Neuronal stem cell (in vitro differentiated cells): ENCODE measurements around the gene CAPRIN2. TPM values are rescaled to one million over a fixed set of nuclear protein-coding genes. Genes with fewer than 3 reads are reported as not detected.
A peak's percentile ranks its signal among the peaks of the same experiment; 100 is the strongest.

Experiments used
- DNase-seq: peaks from one replicate; pipeline ENCODE4 v3.0.0-alpha.2; 2013; ENCODE audit warnings: low spot score
- H2AFZ ChIP-seq: one replicate; pipeline ENCODE4 v1.6.1; 2013; ENCODE audit warnings: mild to moderate bottlenecking, low read length, inconsistent platforms
- H2AK5ac ChIP-seq: 2 replicates; pipeline ENCODE4 v1.6.1; 2013; ENCODE audit warnings: low read depth, mild to moderate bottlenecking, inconsistent platforms, low read length, moderate library complexity, mixed read lengths
- H2BK120ac ChIP-seq: 2 replicates; pipeline ENCODE4 v1.6.1; 2013; ENCODE audit warnings: low read depth, mild to moderate bottlenecking, inconsistent platforms, low read length, moderate library complexity, mixed read lengths
- H2BK12ac ChIP-seq: one replicate; pipeline ENCODE4 v1.6.1; 2013; ENCODE audit warnings: low read length, inconsistent platforms
- H2BK15ac ChIP-seq: 2 replicates; pipeline ENCODE4 v1.6.1; 2013; ENCODE audit warnings: mild to moderate bottlenecking, low read length, inconsistent platforms, mixed read lengths
- H2BK5ac ChIP-seq: one replicate; pipeline ENCODE4 v1.6.1; 2013; ENCODE audit warnings: inconsistent platforms, mild to moderate bottlenecking, low read length, moderate library complexity
- H3K14ac ChIP-seq: one replicate; pipeline ENCODE4 v1.6.1; 2013; ENCODE audit warnings: low read length, inconsistent platforms
- H3K18ac ChIP-seq: 2 replicates; pipeline ENCODE4 v1.6.1; 2013; ENCODE audit warnings: low read length, inconsistent platforms
- H3K23ac ChIP-seq: 2 replicates; pipeline ENCODE4 v1.6.1; 2013; ENCODE audit warnings: low read depth, mild to moderate bottlenecking, mixed read lengths, low read length, inconsistent platforms; ENCODE audit not compliant: poor library complexity
- H3K27ac ChIP-seq: replicated peaks from 3 replicates; pipeline ENCODE4 v1.5.1; 2013; ENCODE audit warnings: low read length, inconsistent platforms
- H3K27me3 ChIP-seq, 3 experiments: 2 replicates each; pipeline ENCODE4 v1.6.1; 2013; ENCODE audit warnings: low read length in 3 of 3, mild to moderate bottlenecking in 2 of 3, inconsistent platforms in 1 of 3, low read depth in 1 of 3, mixed read lengths in 1 of 3, moderate library complexity in 1 of 3; ENCODE audit not compliant: control insufficient read depth in 3 of 3, insufficient read depth in 3 of 3
- H3K36me3 ChIP-seq, 2 donors: replicated peaks in 1 of 2; 2 replicates each; pipeline ENCODE4 v1.6.1; 2013; ENCODE audit warnings: low read length in 2 of 2; ENCODE audit not compliant: control insufficient read depth in 2 of 2, insufficient read depth in 2 of 2
- H3K4ac ChIP-seq: 2 replicates; pipeline ENCODE4 v1.6.1; 2013; ENCODE audit warnings: inconsistent platforms, mild to moderate bottlenecking, low read length, moderate library complexity
- H3K4me1 ChIP-seq, 2 donors: 1 replicate in 1 of 2; 2 replicates in 1 of 2; pipeline ENCODE4 v1.6.1; 2013; ENCODE audit warnings: low read length in 2 of 2, low read depth in 1 of 2; ENCODE audit not compliant: control insufficient read depth in 2 of 2, insufficient read depth in 1 of 2
- H3K4me2 ChIP-seq: one replicate; pipeline ENCODE4 v1.6.1; 2013; ENCODE audit warnings: mild to moderate bottlenecking, low read length, inconsistent platforms; ENCODE audit not compliant: insufficient read depth, poor library complexity, severe bottlenecking
- H3K4me3 ChIP-seq, 2 donors: 2 replicates each; pipeline ENCODE4 v1.5.1; 2013; ENCODE audit warnings: low read length in 2 of 2, mild to moderate bottlenecking in 2 of 2, inconsistent platforms in 1 of 2, moderate library complexity in 1 of 2
- H3K79me1 ChIP-seq: one replicate; pipeline ENCODE4 v1.6.1; 2013; ENCODE audit warnings: low read depth, mild to moderate bottlenecking, inconsistent platforms, low read length, moderate library complexity
- H3K9ac ChIP-seq: one replicate; pipeline ENCODE4 v1.6.1; 2013; ENCODE audit warnings: mild to moderate bottlenecking, low read depth, low read length, inconsistent platforms; ENCODE audit not compliant: poor library complexity
- H3K9me3 ChIP-seq, 2 donors: replicated peaks in 1 of 2; 2 replicates each; pipeline versions ENCODE3 to v1.6.1; 2013; ENCODE audit warnings: low read length in 2 of 2, mild to moderate bottlenecking in 2 of 2, inconsistent platforms in 1 of 2, low read depth in 1 of 2, mixed read lengths in 1 of 2, moderate library complexity in 1 of 2; ENCODE audit not compliant: control insufficient read depth in 2 of 2, insufficient read depth in 1 of 2
- H4K8ac ChIP-seq: one replicate; pipeline ENCODE4 v1.6.1; 2013; ENCODE audit warnings: low read depth, mild to moderate bottlenecking, inconsistent platforms, low read length, moderate library complexity
- H4K91ac ChIP-seq: one replicate; pipeline ENCODE4 v1.6.1; 2013; ENCODE audit warnings: low read length, low read depth, mild to moderate bottlenecking, inconsistent platforms; ENCODE audit not compliant: poor library complexity
- WGBS, 2 donors: extraction: QIAGEN DNeasy Blood & Tissue Kit; methylation state at CpG; one replicate each; pipeline ENCODE4 v1.1.7; 2013; ENCODE audit warnings: missing lambda C conversion rate in 2 of 2, mixed read lengths in 1 of 2; ENCODE audit not compliant: insufficient read length in 2 of 2, insufficient replicate concordance in 1 of 2; ENCODE audit errors: extremely low coverage in 2 of 2; 5-methylcytosine and 5-hydroxymethylcytosine counted together
- polyA plus RNA-seq, 2 experiments: library from polyadenylated mRNA; stranded (reverse); fragments of 200-250 nt; gene quantifications; one replicate each; pipeline ENCODE4 v1.2.3, GENCODE V29; 2013

Gene CAPRIN2, protein sequence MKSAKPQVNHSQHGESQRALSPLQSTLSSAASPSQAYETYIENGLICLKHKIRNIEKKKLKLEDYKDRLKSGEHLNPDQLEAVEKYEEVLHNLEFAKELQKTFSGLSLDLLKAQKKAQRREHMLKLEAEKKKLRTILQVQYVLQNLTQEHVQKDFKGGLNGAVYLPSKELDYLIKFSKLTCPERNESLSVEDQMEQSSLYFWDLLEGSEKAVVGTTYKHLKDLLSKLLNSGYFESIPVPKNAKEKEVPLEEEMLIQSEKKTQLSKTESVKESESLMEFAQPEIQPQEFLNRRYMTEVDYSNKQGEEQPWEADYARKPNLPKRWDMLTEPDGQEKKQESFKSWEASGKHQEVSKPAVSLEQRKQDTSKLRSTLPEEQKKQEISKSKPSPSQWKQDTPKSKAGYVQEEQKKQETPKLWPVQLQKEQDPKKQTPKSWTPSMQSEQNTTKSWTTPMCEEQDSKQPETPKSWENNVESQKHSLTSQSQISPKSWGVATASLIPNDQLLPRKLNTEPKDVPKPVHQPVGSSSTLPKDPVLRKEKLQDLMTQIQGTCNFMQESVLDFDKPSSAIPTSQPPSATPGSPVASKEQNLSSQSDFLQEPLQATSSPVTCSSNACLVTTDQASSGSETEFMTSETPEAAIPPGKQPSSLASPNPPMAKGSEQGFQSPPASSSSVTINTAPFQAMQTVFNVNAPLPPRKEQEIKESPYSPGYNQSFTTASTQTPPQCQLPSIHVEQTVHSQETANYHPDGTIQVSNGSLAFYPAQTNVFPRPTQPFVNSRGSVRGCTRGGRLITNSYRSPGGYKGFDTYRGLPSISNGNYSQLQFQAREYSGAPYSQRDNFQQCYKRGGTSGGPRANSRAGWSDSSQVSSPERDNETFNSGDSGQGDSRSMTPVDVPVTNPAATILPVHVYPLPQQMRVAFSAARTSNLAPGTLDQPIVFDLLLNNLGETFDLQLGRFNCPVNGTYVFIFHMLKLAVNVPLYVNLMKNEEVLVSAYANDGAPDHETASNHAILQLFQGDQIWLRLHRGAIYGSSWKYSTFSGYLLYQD
- 33.9 TPM for polyA plus RNA-seq (2013, experiment 1 of 2)
- 33.2 TPM for polyA plus RNA-seq (2013, experiment 2 of 2)

DNA sequence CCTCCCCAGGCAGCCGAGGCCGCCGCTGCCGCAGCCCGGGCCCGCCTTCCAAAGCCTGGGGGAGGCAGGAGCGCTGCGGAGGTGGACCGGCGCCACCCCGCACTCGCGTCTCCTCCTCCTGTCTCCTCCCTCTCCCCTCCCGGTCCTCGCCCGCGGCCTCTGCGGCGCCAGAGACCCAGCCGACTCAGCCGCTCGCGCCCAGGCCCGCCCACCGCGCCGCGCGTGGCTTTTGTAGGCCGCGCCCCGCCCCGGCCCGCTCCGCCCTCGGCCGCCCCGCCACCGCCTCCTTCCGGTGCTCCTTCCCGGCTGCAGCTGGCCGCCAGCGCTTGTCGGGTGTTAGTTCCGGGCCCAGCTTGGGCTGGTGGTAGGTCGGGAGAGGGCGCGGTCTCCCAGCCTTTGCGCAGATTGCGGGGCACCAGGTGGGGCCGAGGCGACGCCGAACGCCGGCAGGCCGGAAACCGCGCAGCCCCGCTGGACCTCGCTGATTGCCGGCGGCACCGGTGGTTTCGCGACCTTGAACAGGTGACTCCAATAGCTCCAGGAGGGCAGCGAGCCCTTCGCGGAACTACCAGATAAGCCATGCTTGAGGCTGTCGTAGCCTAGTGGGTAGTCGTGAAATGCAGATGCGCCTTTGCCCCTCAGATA lies at the start of gene CAPRIN2:
Gene CAPRIN2 (minus strand): TSS at position 202 of the 645 bp plus-strand sequence. CDS start 1,431 bp downstream, outside the sequence.
- Histone ChIP-seq H3K9me3 (no peaks in the 10 kb centered on the region), H3K18ac (peak within 1 kb of the TSS; percentile 96), H3K4me2 (peak within 1 kb of the TSS; percentile 64), H3K36me3 (peaks cover 0 to 12% of the 10 kb centered on the region in 2 donors), H2BK120ac (no peak within 1 kb of the TSS), H3K27ac (peak within 1 kb of the TSS; percentile 81), H3K14ac (peak within 1 kb of the TSS; percentile 2), H3K4me3 (peak within 1 kb of the TSS; percentile 73 to 95), H3K23ac (peak within 1 kb of the TSS; percentile 92), H2AFZ (peak within 1 kb of the TSS; percentile 100), H4K8ac (no peak within 1 kb of the TSS), H3K4ac (no peak within 1 kb of the TSS), H4K91ac (no peak within 1 kb of the TSS), H3K9ac (peak within 1 kb of the TSS; percentile 97), H2BK5ac (peak within 1 kb of the TSS; percentile 43), H2AK5ac (no peak within 1 kb of the TSS), H2BK15ac (no peak within 1 kb of the TSS), H3K27me3 (no peaks in the 10 kb centered on the region), H3K79me1 (no peaks in the 10 kb centered on the region), H2BK12ac (no peak within 1 kb of the TSS), H3K4me1 (peaks cover 5 to 6% of the 10 kb centered on the region in 2 donors)
- peak; percentile 94 for DNase-seq
- WGBS, 2 donors = no CpG with 5 or more reads among the region's 72 CpGs

DNA sequence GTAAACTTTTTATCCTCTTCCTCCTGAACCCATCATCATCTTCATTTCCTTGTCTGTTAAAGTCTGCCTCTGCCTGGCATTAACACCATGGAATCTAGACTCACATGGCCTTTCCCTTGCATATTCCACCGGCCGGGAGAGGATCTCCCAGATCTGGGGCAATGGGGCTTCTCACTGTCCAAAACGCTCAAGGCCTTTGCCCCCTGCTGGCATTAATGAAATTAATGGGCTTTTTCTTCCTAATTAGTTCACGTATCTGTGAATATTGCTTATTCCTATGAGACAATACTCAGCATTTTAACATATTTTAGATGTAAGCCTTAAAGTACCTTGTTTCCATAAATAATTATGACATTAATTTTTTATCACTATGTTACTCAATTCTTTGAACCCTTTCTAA lies 42.9 kb upstream of the CAPRIN2 start:
- H2BK15ac ChIP-seq = no peak overlapping the region
- H2AFZ ChIP-seq = no peak overlapping the region
- no peak overlapping the region for H2BK120ac ChIP-seq
- peaks cover 0 to 28% (median 8%) of the 10 kb centered on the region in 3 experiments for H3K27me3 ChIP-seq
- no peak for DNase-seq
- H3K4me2 ChIP-seq = no peak overlapping the region
- H2BK5ac ChIP-seq = no peak overlapping the region
- peaks cover 6 to 15% of the 10 kb centered on the region in 2 donors for H3K4me1 ChIP-seq
- no peak overlapping the region for H3K4me3 ChIP-seq
- no peak overlapping the region for H2AK5ac ChIP-seq
- no peak overlapping the region for H3K9ac ChIP-seq
- no peak overlapping the region for H4K91ac ChIP-seq
- peaks cover 0 to 2% of the 10 kb centered on the region in 2 donors for H3K9me3 ChIP-seq
- no peaks in the 10 kb centered on the region for H3K79me1 ChIP-seq
- no peak overlapping the region for H3K27ac ChIP-seq
- H3K23ac ChIP-seq = no peak overlapping the region
- no CpG with 5 or more reads among the region's 4 CpGs for WGBS, 2 donors
- H4K8ac ChIP-seq = no peak overlapping the region
- H3K36me3 ChIP-seq = no peaks in the 10 kb centered on the region
- H3K14ac ChIP-seq = no peak overlapping the region
- H3K4ac ChIP-seq = no peak overlapping the region
- no peak overlapping the region for H3K18ac ChIP-seq
- H2BK12ac ChIP-seq = no peak overlapping the region

DNA sequence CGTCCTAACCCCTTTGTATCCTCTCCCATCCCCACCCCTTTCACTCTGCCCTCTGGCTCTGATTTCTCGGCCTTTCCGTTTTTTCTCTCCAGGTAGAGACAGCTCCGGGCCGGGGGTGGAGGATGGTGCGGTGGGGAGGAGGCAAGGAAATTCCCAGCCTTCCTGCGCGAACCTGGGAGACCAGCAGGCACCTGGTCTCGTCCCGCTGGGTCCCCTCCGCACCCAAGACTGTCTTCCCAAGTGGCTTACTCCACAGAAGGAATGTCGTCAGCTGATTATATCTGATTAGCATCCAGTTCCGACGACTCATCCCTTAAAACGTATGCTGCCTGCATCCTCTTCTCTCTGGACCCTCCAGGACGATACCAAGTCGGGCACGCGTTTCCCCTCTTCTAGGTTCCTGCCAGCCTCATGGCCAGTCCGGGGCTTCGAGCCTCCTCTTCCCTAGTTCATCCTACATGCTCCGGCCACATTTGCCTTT lies 42.2 kb upstream of the CAPRIN2 start:
- WGBS, 2 donors = no CpG with 5 or more reads among the region's 22 CpGs
- peak overlapping the region; percentile 29 for H2AK5ac ChIP-seq
- H2BK120ac ChIP-seq = no peak overlapping the region
- H2BK5ac ChIP-seq = no peak overlapping the region
- H4K91ac ChIP-seq = no peak overlapping the region
- peaks cover 6 to 15% of the 10 kb centered on the region in 2 donors for H3K4me1 ChIP-seq
- H3K23ac ChIP-seq = peak overlapping the region; percentile 47
- no peaks in the 10 kb centered on the region for H3K79me1 ChIP-seq
- no peaks in the 10 kb centered on the region for H3K36me3 ChIP-seq
- H3K9me3 ChIP-seq = peaks cover 0 to 2% of the 10 kb centered on the region in 2 donors
- H3K4me3 ChIP-seq = peak overlapping the region in 1 of 2 donors; percentile 74
- DNase-seq = no peak
- H2AFZ ChIP-seq = peak overlapping the region; percentile 93
- H3K27ac ChIP-seq = no peak overlapping the region
- peak overlapping the region; percentile 100 for H3K4me2 ChIP-seq
- H3K14ac ChIP-seq = no peak overlapping the region
- no peak overlapping the region for H2BK15ac ChIP-seq
- H3K4ac ChIP-seq = peak overlapping the region; percentile 17
- no peak overlapping the region for H2BK12ac ChIP-seq
- H4K8ac ChIP-seq = no peak overlapping the region
- H3K27me3 ChIP-seq = peaks cover 0 to 31% (median 8%) of the 10 kb centered on the region in 3 experiments
- H3K18ac ChIP-seq = peak overlapping the region; percentile 84
- H3K9ac ChIP-seq = no peak overlapping the region
